K562 treated with DMSO at 1 percent for 24 hours (cell line): ENCODE data around the gene GTF2H3. TPM values are rescaled to one million over a fixed set of nuclear protein-coding genes. Genes with fewer than 3 reads are reported as not detected.

Experiments used
- total RNA-seq: library from RNA; unstranded; fragments of 300-600 nt; gene quantifications from 2 replicates; pipeline ENCODE4 v1.2.3, GENCODE V29; 2022; ENCODE audit warnings: low read depth; ENCODE audit not compliant: insufficient read depth

Gene GTF2H3
- 11.8 and 12.0 TPM in 2 replicates for total RNA-seq

DNA sequence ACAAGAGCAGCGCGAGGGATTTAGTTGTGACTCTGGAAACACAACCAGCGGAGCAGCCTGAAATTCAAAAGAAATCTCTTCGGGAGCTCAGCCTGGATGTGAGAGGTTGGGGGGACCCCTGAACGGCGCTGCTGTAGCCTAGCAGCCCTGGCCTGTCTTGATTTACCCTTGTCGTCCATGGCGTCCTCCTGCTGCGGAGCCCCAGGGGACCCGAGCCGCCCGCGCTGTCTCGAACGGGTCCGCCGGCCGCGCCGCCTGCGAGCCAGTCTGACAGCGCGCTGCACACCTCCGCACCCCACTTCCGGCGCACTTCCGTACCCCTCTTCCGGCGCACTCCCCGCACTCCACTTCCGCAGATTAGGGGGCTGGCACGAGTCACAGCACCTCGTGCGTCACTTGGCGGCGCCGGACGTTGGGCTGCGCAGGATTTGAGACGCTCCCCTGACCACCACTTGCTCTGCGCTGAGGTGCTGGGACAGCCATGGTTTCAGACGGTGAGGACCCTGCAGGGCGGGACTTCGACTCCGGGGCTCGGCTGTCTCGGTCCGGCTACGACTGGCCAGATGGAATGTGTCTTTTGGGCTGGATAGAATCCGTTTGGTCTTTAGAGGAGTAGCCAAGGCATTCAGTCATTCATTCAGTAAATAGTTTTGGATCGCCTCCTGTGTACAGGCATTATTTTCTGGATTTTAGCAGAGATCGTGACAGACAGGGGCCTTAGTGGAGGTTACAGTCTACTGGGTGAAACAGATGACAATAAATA, at the start of gene GTF2H3, which contains the start of gene EIF2B1:
GTF2H3 (plus strand) TSS at position 451 of the 763 bp plus-strand sequence; CDS start at position 482, 31 bp downstream.
EIF2B1 (minus strand) TSS at position 308 of the 763 bp plus-strand sequence; CDS start at position 179, 129 bp downstream.

GRCh38 chr12:123601602-123602489, 31.8 kb upstream of the GTF2H3 start, which contains the start of gene DDX55:
TSS of gene DDX55 (plus strand) at chr12:123602099. CDS start at chr12:123602149, 50 bp downstream.

DNA sequence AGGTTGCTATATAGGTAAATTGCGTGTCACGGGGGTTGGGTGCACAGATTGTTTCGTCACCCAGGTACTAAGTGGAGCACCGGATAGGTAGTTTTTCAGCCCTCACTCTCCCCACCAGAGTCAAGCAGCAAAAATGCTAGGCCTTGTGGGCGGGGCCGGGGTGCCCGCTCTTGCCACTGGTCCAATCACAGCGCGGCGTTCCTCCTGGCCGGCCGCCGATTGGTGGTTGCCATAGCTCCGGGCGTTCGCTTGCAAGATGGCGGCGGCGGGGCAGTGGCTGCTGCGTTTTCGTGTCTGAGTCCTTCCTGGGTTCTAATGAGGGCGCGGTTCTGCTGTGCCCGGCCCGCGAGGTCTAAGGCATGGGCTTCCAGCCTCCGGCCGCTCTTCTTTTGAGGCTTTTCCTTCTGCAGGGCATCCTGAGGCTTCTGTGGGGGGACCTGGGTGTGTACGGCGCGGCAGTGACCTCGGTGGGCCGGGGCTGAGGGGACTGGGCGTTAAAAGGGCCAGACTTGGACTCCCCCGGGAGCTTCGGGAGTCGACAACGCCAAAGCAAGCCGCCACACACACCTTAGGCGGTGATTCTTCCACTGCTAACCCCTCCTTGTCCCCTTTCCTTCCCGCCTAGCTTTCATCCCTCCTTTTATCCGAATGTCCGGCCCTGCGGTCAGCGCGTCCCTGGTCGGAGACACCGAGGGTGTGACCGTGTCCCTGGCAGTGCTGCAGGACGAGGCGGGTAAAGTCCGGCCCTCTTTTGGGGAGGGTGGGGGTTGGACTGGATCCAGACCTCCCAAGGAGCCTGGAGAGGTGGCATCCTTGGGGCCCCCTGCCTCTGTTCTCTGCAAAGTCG, 37.5 kb downstream of the GTF2H3 start, which contains the start of gene TCTN2:
TCTN2 (plus strand) TSS at position 232 of the 847 bp plus-strand sequence; CDS start at position 360, 128 bp downstream.

Other genes starting within 250 kb of the GTF2H3 start
- gene KMT5A, start 249.7 kb upstream of the GTF2H3 start, total RNA-seq: 74.3 and 89.5 TPM in 2 replicates
- gene RILPL2, start 197.1 kb upstream of the GTF2H3 start, total RNA-seq: 6.2 and 6.3 TPM in 2 replicates
- gene SNRNP35, start 175.7 kb upstream of the GTF2H3 start, total RNA-seq: 19.7 TPM in 2 replicates
- 6.1 and 6.5 TPM in 2 replicates for gene RILPL1, start 100.1 kb upstream of the GTF2H3 start, total RNA-seq
- gene TMED2, start 49.3 kb upstream of the GTF2H3 start, total RNA-seq: 94.5 and 99.0 TPM in 2 replicates
- gene DDX55, start 31.7 kb upstream of the GTF2H3 start, total RNA-seq: 16.2 and 20.0 TPM in 2 replicates
- gene EIF2B1, start 143 bp upstream of the GTF2H3 start, total RNA-seq: 34.2 and 40.9 TPM in 2 replicates
- gene TCTN2, start 37.3 kb downstream of the GTF2H3 start, total RNA-seq: 4.6 and 5.6 TPM in 2 replicates
- 14.6 and 17.5 TPM in 2 replicates for gene ATP6V0A2, start 78.5 kb downstream of the GTF2H3 start, total RNA-seq
- gene DNAH10, start 128.5 kb downstream of the GTF2H3 start, total RNA-seq: 0.58 and 0.65 TPM in 2 replicates